Measurements from ENCODE around the gene NKX1-2.

Gene NKX1-2

DNA sequence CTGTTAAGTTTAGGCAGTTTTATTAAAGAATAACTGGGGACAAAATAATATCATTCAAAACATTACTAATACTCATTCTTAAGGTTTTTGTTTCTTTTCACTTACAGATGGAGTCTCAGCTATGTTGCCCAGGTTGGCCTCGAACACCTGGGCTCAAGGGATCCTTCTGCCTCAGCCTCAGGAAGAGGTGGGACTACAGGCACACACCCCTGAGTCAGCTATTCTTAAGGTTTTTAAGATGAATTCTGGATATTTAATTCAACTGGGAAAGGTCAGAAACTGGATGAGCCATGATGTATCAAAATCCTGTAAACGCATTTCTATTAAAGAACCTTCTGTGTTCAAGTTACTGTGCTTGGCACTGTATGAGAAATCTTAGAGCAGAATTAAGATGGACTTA lies 34.6 kb downstream of the NKX1-2 start:
- DNase-seq (ENCODE audit: low spot score), result no peak

DNA sequence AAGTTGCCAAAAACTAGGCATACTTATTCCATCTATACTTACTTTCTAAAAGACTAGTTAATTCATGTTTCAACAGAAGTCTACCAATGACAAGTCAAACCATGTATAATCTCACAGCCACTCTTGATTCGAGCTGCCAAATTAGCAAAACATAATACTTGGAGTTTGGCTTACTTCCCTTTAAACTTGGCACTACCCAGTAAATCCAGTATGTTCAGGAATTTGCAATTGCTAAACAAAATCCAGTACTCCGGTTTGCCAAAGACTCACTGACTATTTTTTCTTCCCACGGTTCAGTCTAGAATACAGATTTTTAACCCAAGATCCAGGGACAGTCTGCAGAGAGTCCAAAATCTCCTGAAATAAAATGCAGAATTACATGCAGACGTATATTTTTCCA lies 35.8 kb downstream of the NKX1-2 start:
- no peak for DNase-seq (ENCODE audit: low spot score)

DNA sequence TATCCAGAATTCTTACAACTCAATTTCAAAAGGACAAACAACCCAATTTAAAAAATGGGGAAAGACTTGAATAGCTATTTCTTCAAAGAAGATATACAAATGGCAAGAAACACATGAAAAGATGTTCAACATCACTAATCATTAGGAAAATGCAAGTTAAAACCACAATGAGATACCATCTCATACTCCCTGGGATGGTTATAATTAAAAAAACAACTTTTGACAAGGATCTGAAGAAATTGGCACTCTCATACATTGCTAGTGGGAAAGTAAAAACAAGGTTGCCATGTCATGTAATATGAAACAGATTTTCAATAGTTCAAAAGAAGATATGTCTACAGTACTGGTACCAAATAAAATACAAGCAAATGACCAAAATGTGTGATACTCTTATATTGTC lies 40.1 kb downstream of the NKX1-2 start:
- DNase-seq (ENCODE audit: low spot score), result no peak

DNA sequence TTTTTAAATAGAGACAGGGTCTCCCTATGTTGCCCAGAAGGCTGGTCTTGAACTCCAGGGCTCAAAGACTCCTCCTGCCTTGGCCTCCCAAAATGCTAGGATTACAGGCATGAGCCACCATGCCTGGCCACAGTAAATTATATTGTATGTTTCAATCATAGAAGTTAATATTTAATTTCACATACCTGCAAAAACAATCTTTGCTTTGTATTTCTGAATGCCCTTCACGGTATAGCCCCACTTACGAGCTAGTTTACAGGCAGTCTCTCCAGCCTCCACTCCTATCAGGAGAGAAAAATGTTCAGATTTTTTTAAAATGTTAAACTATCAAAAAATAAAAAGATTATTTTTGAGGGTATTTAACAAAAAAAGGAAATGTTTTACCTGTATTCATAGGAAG lies 41.5 kb downstream of the NKX1-2 start:
- no peak for DNase-seq (ENCODE audit: low spot score)

DNA sequence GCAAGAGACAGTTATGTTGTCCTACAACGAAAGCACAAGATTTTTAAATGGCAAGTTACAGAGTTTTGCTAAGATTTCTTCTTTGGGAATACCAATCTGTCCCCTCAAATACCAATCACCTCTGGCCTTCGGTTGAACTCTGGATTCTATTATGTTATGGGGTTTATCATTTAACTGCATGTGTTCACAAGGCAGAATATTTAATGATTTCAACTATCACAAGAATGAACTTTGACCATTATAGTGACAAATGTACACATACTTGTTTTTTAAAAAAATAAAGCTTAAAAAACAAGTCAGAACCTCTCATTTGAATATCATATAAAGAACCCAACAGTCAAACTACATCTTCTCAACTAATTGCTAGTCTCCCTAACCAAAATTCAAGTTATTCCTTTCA lies 42.4 kb downstream of the NKX1-2 start:
- no peak for DNase-seq (ENCODE audit: low spot score)

DNA sequence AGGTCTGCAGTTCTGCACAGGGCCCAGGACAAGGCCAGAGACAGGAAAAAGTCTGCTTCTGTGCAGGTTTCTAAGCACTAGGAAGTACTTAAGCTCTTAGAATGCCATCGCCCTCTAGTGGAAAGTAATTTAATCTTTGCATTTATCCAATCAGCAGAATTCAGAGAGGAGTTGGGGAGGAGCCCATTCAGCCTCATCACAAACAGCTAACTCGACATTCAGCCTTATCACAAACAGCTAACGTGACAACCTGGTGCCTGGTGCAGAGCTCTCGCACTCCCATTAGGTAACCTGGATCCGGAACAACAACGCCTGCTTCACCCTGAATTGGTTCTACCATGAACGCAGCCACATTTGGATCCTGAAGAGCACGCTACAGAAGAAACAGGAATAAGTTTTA lies 46.3 kb downstream of the NKX1-2 start:
- DNase-seq (ENCODE audit: low spot score), result peak; percentile 95

DNA sequence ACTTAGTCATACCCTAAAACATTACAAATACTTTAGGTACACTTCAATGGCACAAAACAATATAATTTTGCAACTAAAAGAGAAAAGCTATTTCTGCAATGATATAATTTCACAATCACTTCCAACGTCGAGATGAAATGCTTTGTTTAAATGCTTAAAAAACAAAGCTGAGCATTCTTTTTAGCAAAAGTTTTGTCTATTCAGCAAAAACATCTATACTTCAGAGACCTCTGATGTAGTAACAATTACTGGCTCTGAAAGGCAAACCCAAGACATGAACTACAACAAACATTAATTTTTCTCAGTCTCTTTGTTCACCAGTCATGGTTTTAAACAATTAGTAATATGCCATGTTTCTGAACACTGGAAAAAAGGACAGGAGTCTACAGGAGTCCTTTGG lies 47.6 kb downstream of the NKX1-2 start:
- no peak for DNase-seq (ENCODE audit: low spot score)

DNA sequence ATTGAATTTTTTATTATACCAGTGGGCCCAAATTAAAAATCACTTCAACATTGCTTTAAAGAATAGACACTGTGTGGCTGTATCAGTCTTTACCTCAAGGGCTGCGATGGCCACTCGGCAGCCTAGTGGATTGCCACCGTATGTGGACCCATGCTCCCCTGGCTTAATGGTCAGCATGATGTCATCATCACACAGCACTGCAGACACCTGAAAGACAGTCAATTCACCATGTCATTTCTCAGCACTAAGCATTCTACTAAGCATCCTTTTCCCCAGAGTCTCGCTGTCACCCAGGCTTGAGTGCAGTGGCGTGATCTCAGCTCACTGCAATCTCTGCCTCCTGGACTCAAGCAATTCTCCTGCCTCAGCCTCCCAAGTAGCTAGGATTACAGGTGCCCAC lies 48.2 kb downstream of the NKX1-2 start:
- no peak for DNase-seq (ENCODE audit: low spot score)
